Thoracic aorta (tissue), 2 donors: ENCODE results near the gene LDLRAD4. TPM values are rescaled to one million over a fixed set of nuclear protein-coding genes. Genes with fewer than 3 reads are reported as not detected.

ENCODE experiments used
- ATAC-seq: fragments of 150-250 bp; one replicate; pipeline ENCODE4 v1.8.0; 2017; ENCODE audit warnings: low read depth; ENCODE audit not compliant: insufficient number of reproducible peaks, low FRiP score
- DNase-seq: peaks from one replicate; pipeline ENCODE4 v3.0.0-alpha.2; 2020; ENCODE audit warnings: low spot score
- H3K27ac ChIP-seq, 2 donors: fragments of 200-600 bp; sonication (generic); 1 replicate in 1 of 2; 2 replicates in 1 of 2; pipeline ENCODE4 v1.5.1; 2016; ENCODE audit warnings: mild to moderate bottlenecking in 2 of 2, moderate library complexity in 2 of 2
- H3K27me3 ChIP-seq: fragments of 200-600 bp; sonication (generic); replicated peaks from 2 replicates; pipeline ENCODE4 v1.6.0; 2016; ENCODE audit warnings: mild to moderate bottlenecking; ENCODE audit not compliant: insufficient read depth
- H3K36me3 ChIP-seq: fragments of 200-600 bp; sonication (generic); one replicate; pipeline ENCODE4 v1.5.1; 2016
- H3K4me1 ChIP-seq, 2 donors: fragments of 200-600 bp; sonication (generic); 1 replicate in 1 of 2; 2 replicates in 1 of 2; pipeline versions ENCODE4 v1.5.1 to v1.6.0; 2016; ENCODE audit warnings: low read depth in 2 of 2, mild to moderate bottlenecking in 1 of 2; ENCODE audit not compliant: control insufficient read depth in 1 of 2
- H3K4me3 ChIP-seq: fragments of 200-600 bp; sonication (generic); 2 replicates; pipeline ENCODE4 v1.5.1; 2016; ENCODE audit warnings: mild to moderate bottlenecking
- H3K9me3 ChIP-seq: fragments of 200-600 bp; sonication (generic); 2 replicates; pipeline ENCODE4 v1.5.1; 2016
- total RNA-seq, 2 donors: library from RNA; depleted of rRNA; stranded (reverse); fragments of >200 nt; gene quantifications; one replicate each; pipeline versions ENCODE4 v1.1.0 to v1.2.3, GENCODE V29; 2016
- TF ChIP-seq, protein P1 (sequence below): fragments of 200-600 bp; sonication (generic); IDR thresholded peaks from one replicate; pipeline ENCODE4 v1.5.1; 2019; ENCODE audit warnings: antibody characterized with exemption

Gene LDLRAD4
- total RNA-seq, 2 donors from 2014 or later: 98.4 to 135 TPM

DNA sequence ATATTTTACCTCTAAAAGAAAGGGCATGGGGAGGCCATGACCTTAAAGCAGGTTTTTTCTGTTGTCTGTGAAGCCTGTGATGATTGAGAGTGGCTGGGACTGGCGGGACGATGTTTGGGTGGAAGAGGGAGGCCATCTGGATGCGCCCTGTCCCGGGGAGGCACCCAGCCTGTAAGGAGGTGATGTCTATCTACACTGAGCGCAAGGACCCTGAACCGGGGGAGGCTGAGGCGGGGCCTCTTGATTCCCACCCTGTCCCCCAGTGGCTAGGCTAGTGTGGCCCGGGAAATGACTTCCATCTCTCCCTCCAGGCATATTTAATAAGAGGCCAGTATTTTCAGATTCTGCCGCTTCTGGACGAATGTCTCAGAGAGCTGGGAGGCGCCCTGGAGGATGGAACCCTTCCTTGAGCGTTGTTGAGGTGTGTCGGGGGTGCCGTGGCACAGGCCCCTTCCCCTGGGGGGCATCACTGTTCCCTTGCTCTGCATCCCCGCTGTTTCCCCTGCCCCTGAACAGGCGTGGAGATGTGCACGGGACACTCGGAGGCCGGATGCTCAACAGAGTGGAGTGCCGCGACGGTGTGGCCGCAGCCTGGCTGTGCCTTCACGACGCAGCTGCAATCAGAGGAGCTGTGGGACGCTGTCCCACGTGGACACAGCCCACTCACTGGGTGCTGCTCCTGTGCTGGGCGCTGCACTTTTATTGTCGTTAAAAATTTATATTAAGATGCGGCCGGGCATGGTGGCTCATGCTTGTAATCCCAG, 185.4 kb downstream of the LDLRAD4 start:
- H3K27ac ChIP-seq: no peak overlapping the region

DNA sequence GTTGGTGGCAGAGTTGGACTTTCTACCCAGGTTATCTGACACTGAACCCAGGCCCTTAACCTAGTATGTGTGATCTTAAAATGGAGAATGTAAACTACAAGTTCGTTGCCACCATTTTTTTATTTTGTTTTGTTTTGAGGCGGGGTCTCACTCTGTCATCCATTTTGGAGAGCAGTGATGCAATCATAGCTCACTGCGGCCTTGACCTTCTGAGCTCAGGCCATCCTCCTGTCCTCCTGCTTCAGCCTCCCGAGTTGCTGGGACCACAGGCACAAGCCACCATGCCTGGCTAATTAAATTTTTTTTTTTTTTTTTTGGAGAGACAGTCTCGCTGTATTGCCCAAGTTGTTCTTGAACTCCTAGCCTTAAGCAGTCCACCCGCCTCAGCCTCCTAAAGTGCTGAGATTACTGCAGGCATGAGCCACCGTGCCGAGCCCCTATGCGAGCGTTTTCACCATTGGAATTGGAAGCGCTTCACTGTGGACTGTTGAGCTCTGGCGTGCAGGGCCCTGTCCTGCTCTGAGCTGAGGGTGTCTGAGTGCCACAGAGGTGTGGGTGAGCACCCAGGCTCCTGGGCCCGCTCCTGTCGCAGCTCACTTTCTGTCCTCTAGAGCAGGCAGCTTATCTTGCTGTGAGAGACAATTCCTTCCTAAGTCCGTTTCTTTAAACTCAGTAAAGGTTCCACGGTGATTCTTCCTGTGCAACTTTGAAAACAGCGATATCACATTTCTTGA, 186.9 kb downstream of the LDLRAD4 start:
- Histone ChIP-seq H3K9me3 (no peaks in the 10 kb centered on the region), H3K27ac (no peak overlapping the region), H3K27me3 (no peaks in the 10 kb centered on the region), H3K4me1 (no peaks in the 10 kb centered on the region), H3K4me3 (no peak overlapping the region), H3K36me3 (no peaks in the 10 kb centered on the region)
- TF ChIP-seq, protein P1, sequence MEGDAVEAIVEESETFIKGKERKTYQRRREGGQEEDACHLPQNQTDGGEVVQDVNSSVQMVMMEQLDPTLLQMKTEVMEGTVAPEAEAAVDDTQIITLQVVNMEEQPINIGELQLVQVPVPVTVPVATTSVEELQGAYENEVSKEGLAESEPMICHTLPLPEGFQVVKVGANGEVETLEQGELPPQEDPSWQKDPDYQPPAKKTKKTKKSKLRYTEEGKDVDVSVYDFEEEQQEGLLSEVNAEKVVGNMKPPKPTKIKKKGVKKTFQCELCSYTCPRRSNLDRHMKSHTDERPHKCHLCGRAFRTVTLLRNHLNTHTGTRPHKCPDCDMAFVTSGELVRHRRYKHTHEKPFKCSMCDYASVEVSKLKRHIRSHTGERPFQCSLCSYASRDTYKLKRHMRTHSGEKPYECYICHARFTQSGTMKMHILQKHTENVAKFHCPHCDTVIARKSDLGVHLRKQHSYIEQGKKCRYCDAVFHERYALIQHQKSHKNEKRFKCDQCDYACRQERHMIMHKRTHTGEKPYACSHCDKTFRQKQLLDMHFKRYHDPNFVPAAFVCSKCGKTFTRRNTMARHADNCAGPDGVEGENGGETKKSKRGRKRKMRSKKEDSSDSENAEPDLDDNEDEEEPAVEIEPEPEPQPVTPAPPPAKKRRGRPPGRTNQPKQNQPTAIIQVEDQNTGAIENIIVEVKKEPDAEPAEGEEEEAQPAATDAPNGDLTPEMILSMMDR: no peak
- no peak for DNase-seq
- ATAC-seq: no peak

More for the DNA sequence above, 185.4 kb downstream of the LDLRAD4 start:
- no peaks in the 10 kb centered on the region for H3K36me3 ChIP-seq
- H3K9me3 ChIP-seq: no peaks in the 10 kb centered on the region
- H3K4me1 ChIP-seq: no peaks in the 10 kb centered on the region
- ATAC-seq (no peak), DNase-seq (no peak)
- H3K27me3 ChIP-seq: no peaks in the 10 kb centered on the region
- H3K4me3 ChIP-seq: no peak overlapping the region
- TF ChIP-seq, protein P1: no peak

DNA sequence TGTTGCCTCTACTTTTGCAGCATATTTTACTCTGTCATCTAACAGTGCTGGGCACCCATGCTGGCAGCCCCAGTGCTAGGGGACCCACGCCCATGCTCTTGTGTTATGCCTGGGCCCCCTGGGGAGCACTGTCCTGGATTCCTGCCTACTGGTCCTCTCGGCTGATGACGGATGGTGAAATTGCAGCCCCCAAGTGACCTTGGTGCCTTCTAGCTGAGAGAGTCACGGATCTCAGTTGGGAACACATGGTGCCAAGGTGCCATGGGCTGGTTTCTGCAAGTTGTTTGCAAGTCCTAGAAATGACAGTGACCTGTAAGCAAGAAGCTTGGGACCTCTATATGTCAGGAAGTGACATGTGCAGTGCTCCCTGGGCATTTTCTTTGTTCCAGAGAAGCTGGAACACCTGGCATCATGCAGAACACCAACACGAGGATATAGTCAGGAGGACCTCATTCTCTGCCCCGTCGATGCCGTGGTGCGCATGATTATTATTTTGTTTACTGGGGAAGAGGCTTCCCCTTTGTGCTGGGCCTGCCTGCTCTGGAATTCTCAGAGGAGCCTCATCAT, 187.6 kb downstream of the LDLRAD4 start:
- no peaks in the 10 kb centered on the region for H3K36me3 ChIP-seq
- no peaks in the 10 kb centered on the region for H3K4me1 ChIP-seq
- TF ChIP-seq, protein P1: no peak
- H3K4me3 ChIP-seq: no peak overlapping the region
- no peak overlapping the region for H3K27ac ChIP-seq
- DNase-seq: no peak
- H3K27me3 ChIP-seq: no peaks in the 10 kb centered on the region
- no peak for ATAC-seq
- no peaks in the 10 kb centered on the region for H3K9me3 ChIP-seq

DNA sequence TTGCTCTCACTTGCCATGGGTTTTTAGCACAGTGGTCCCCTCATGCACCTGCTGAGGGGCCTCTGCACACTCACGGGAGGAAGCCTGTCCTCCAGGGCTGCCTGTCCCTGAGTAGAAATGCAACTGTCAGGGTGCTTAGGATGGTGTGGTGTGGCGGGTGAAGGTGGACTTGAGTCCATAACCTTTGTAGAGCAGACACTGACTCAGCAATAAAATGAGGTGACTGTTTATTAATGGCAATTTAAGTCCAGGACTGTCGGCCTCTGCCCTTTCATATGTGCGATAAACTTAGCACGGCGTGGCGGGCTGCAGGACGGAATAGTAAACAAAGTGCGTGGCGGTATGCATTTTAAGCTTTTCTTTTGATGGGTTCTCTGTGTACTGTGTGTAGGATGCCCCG, 188.2 kb downstream of the LDLRAD4 start:
- ATAC-seq: no peak
- Histone ChIP-seq H3K36me3 (no peaks in the 10 kb centered on the region), H3K27me3 (no peaks in the 10 kb centered on the region), H3K9me3 (no peaks in the 10 kb centered on the region), H3K4me3 (no peak overlapping the region), H3K4me1 (no peaks in the 10 kb centered on the region), H3K27ac (no peak overlapping the region)
- no peak for DNase-seq
- TF ChIP-seq, protein P1: no peak

DNA sequence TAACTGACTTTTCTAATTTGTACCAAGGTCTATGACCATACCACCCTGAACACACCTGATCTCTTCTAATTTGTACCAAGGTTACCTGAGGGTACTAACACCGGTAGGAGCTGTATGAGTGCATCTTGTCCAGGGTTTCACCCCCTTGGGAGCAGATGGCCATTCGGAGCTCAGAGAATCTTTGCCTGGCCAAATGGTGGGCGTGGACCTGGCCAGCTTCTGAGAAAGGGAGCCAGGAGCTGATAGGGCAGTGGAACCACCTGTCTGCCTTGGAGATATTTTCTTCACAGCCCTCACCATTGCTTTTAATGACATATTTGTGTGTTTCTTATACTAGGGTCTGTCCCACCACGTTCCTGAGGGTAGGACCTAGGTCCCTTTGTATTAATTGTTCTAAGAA, 188.9 kb downstream of the LDLRAD4 start:
- TF ChIP-seq, protein P1: no peak
- H3K27me3 ChIP-seq: no peaks in the 10 kb centered on the region
- no peaks in the 10 kb centered on the region for H3K9me3 ChIP-seq
- no peaks in the 10 kb centered on the region for H3K4me1 ChIP-seq
- ATAC-seq: peak; percentile 25
- H3K27ac ChIP-seq: no peak overlapping the region
- DNase-seq: no peak
- H3K4me3 ChIP-seq: no peak overlapping the region
- no peaks in the 10 kb centered on the region for H3K36me3 ChIP-seq
